Central memory CD8-positive, alpha-beta T cell (primary cell): Measurements from ENCODE around the gene CDH8.

ENCODE experiments used
- ATAC-seq: fragments of 150-1000 bp; cut with Tn5 transposase; replicated peaks from 2 replicates; pipeline ENCODE4 v1.10.0; 2022; ENCODE audit warnings: mild to moderate bottlenecking, moderate FRiP score, moderate number of reproducible peaks; ENCODE audit not compliant: poor library complexity, severe bottlenecking; ENCODE audit errors: extremely low read depth
- DNase-seq, 2 donors: peaks; one replicate each; pipeline ENCODE4 v3.0.0; 2021; ENCODE audit warnings: low spot score in 2 of 2
- H3K27ac Mint-ChIP-seq: one replicate; pipeline ENCODE4 v1.8.0; 2022; ENCODE audit warnings: low read depth, mild to moderate bottlenecking, moderate library complexity, mixed read lengths
- H3K27me3 Mint-ChIP-seq: one replicate; pipeline ENCODE4 v1.8.0; 2022; ENCODE audit warnings: mixed read lengths
- H3K36me3 Mint-ChIP-seq: one replicate; pipeline ENCODE4 v1.8.0; 2022; ENCODE audit warnings: mild to moderate bottlenecking, moderate library complexity, mixed read lengths; ENCODE audit not compliant: insufficient read depth
- H3K4me1 Mint-ChIP-seq: one replicate; pipeline ENCODE4 v1.8.0; 2022; ENCODE audit warnings: mixed read lengths
- H3K4me3 Mint-ChIP-seq: one replicate; pipeline ENCODE4 v1.8.0; 2022; ENCODE audit warnings: mild to moderate bottlenecking, moderate library complexity, mixed read lengths
- H3K9me3 Mint-ChIP-seq: one replicate; pipeline ENCODE4 v1.8.0; 2022; ENCODE audit warnings: mixed read lengths

The CDH8 gene

GRCh38 chr16:61871837-61872777, 164.1 kb downstream of the CDH8 start:
- H3K27me3 Mint-ChIP-seq: no peaks in the 10 kb centered on the region
- H3K36me3 Mint-ChIP-seq: no peaks in the 10 kb centered on the region

DNA sequence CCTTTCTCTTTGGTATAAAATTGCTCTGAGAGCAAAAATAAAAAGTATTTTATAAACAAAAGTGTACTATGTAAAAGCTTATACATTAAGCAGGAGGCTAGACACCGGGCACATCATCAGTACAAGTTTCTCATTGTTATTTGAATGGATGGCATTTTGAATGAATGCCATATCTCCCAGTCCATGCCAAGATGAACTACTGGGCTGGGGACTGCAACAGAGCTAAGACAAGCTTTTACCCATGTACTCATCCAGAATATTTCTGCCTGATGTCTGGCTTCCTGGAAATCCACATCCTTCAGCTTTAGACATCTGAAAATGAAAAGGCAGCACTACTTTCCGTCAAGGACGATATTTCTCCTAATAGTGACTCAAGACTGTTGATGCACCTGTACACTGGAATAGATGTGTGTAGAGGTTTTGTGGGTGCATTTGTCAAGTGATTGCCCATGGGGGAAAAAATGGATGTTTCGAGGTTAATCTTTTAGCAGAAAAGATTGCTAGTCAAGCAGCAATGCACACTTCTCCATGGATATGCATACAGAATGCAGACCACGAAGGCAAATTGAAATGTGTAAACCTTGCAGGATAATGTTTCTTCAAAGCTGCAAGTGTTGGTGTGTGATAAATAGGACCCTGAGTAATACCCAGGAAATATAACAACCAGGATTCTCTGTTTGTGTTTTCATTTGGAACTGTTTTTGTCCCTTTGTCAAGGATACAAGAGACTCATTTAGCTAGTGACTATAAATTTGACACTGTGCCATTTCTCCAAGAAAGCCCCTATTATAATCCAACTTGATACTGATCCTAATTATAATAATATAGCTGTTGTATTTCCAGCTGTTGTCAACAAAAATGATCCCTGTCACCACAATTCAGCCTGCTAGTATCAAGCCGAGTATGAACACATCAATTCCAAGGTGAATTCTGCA, 173.8 kb downstream of the CDH8 start:
- no peaks in the 10 kb centered on the region for H3K27me3 Mint-ChIP-seq
- no peaks in the 10 kb centered on the region for H3K36me3 Mint-ChIP-seq
- peaks cover 24% of the 10 kb centered on the region for H3K9me3 Mint-ChIP-seq
- H3K27ac Mint-ChIP-seq: no peak overlapping the region
- no peak overlapping the region for H3K4me3 Mint-ChIP-seq
- DNase-seq: no peak
- no peaks in the 10 kb centered on the region for H3K4me1 Mint-ChIP-seq
- no peak for ATAC-seq

More at GRCh38 chr16:61871837-61872777, 164.1 kb downstream of the CDH8 start:
- H3K4me3 Mint-ChIP-seq: no peak overlapping the region
- ATAC-seq: no peak
- H3K27ac Mint-ChIP-seq: no peak overlapping the region
- no peak for DNase-seq
- peaks cover 17% of the 10 kb centered on the region for H3K9me3 Mint-ChIP-seq
- no peaks in the 10 kb centered on the region for H3K4me1 Mint-ChIP-seq

DNA sequence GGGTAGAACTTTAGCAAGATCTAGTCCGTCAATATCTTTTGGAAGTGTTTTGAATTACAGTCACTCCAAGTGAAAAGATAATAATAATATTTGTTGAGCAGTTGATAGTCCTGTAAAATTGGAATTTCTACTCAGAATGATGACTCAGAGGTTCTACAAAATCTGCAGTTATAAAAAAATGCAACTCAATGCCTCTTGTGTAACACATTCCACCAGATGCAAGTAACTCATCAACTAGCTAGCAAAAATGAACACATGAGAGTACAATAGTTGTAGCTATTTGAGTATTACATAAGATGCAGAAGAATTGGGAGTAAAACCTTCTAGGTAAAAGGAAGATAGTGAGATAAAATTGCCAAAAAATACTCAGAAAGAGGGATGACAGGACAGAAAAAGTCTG, 177.2 kb downstream of the CDH8 start:
- Mint-ChIP-seq H3K36me3 (no peaks in the 10 kb centered on the region), H3K27me3 (no peaks in the 10 kb centered on the region), H3K9me3 (peaks cover 30% of the 10 kb centered on the region), H3K27ac (no peak overlapping the region), H3K4me3 (no peak overlapping the region), H3K4me1 (no peaks in the 10 kb centered on the region)
- DNase-seq (no peak), ATAC-seq (no peak)

DNA sequence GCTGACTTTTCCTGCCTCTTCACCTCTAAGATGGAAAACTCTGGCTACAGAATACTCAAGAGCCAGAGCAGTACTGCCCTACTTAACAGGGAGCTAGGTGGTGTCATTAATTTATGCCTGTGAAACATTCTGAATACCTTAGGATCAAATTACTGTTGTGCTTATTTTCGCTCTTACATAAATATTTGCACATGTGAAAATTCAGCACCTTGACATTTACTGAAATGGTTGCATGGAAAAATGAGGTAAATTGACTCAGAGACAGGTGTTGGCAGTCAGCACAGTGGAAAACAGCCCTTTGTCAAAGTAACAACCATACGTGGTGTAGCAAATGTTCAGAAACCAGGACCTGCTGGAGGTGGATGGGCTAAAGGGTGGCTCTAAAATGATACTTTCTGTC, 193.6 kb downstream of the CDH8 start:
- Mint-ChIP-seq H3K36me3 (no peaks in the 10 kb centered on the region), H3K4me3 (no peak overlapping the region), H3K27ac (no peak overlapping the region), H3K4me1 (no peaks in the 10 kb centered on the region), H3K9me3 (peaks cover 14% of the 10 kb centered on the region), H3K27me3 (no peaks in the 10 kb centered on the region)
- DNase-seq (no peak), ATAC-seq (no peak)

DNA sequence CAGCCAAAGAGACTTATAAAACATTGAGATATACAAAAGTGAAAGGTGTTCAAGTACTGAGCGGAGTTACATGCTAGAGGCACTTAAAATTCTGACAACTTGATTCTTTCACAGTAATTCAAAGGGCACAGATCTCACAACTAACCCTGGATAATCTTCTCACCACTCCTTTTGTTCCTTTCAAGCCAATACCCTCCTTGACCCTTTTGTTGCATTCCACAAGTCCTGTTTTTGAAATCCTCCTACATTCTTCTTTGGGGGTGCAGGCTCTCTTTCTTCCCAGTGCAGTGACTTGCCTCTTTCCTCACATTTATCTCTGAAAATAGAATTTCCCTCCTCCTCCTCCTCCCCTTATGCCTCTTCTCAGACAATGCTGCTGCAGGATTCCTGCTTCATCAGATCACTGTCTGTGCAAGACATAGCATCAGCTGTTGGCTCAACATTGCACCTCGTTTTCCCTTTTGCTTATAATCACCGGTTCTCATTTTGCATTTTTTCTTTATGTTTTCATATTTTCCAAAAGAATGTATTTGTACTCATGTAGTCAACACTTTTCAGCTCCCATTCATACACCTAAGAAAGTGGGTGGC, 199.3 kb downstream of the CDH8 start:
- Mint-ChIP-seq H3K4me3 (no peak overlapping the region), H3K27me3 (no peaks in the 10 kb centered on the region), H3K27ac (no peak overlapping the region), H3K4me1 (no peaks in the 10 kb centered on the region), H3K9me3 (peaks cover 25% of the 10 kb centered on the region), H3K36me3 (no peaks in the 10 kb centered on the region)
- no peak for ATAC-seq
- no peak for DNase-seq

- Mint-ChIP-seq H3K9me3 (peaks cover 21% of the 10 kb centered on the region), H3K36me3 (no peaks in the 10 kb centered on the region), H3K4me1 (no peaks in the 10 kb centered on the region), H3K27ac (no peak overlapping the region), H3K4me3 (no peak overlapping the region), H3K27me3 (no peaks in the 10 kb centered on the region)
- no peak for ATAC-seq
- DNase-seq: no peak
Measured at GRCh38 chr16:61834082-61834481, 202.2 kb downstream of the CDH8 start.

GRCh38 chr16:61831351-61831917, 204.8 kb downstream of the CDH8 start:
- DNase-seq (no peak), ATAC-seq (no peak)
- no peak overlapping the region for H3K4me3 Mint-ChIP-seq
- no peak overlapping the region for H3K27ac Mint-ChIP-seq
- H3K9me3 Mint-ChIP-seq: peaks cover 34% of the 10 kb centered on the region
- H3K36me3 Mint-ChIP-seq: no peaks in the 10 kb centered on the region
- no peaks in the 10 kb centered on the region for H3K27me3 Mint-ChIP-seq
- no peaks in the 10 kb centered on the region for H3K4me1 Mint-ChIP-seq

- peaks cover 29% of the 10 kb centered on the region for H3K9me3 Mint-ChIP-seq
- no peaks in the 10 kb centered on the region for H3K36me3 Mint-ChIP-seq
- DNase-seq (no peak), ATAC-seq (no peak)
- no peaks in the 10 kb centered on the region for H3K27me3 Mint-ChIP-seq
- no peak overlapping the region for H3K4me3 Mint-ChIP-seq
- no peak overlapping the region for H3K27ac Mint-ChIP-seq
- H3K4me1 Mint-ChIP-seq: no peaks in the 10 kb centered on the region
Measured at GRCh38 chr16:61829631-61830030, 206.6 kb downstream of the CDH8 start.

GRCh38 chr16:61823326-61823725, 212.9 kb downstream of the CDH8 start:
- no peak for ATAC-seq
- Mint-ChIP-seq H3K4me1 (no peaks in the 10 kb centered on the region), H3K9me3 (peaks cover 11% of the 10 kb centered on the region), H3K36me3 (no peaks in the 10 kb centered on the region), H3K27me3 (no peaks in the 10 kb centered on the region), H3K4me3 (no peak overlapping the region), H3K27ac (no peak overlapping the region)
- no peak for DNase-seq

GRCh38 chr16:61820820-61821219, 215.4 kb downstream of the CDH8 start:
- Mint-ChIP-seq H3K27ac (no peak overlapping the region), H3K4me1 (no peaks in the 10 kb centered on the region), H3K9me3 (peaks cover 5% of the 10 kb centered on the region), H3K4me3 (no peak overlapping the region), H3K27me3 (no peaks in the 10 kb centered on the region), H3K36me3 (no peaks in the 10 kb centered on the region)
- no peak for ATAC-seq
- DNase-seq: no peak

GRCh38 chr16:61820398-61820797, 215.8 kb downstream of the CDH8 start:
- no peaks in the 10 kb centered on the region for H3K4me1 Mint-ChIP-seq
- no peak overlapping the region for H3K27ac Mint-ChIP-seq
- no peak for DNase-seq
- peaks cover 5% of the 10 kb centered on the region for H3K9me3 Mint-ChIP-seq
- no peak for ATAC-seq
- no peaks in the 10 kb centered on the region for H3K36me3 Mint-ChIP-seq
- no peaks in the 10 kb centered on the region for H3K27me3 Mint-ChIP-seq
- no peak overlapping the region for H3K4me3 Mint-ChIP-seq

DNA sequence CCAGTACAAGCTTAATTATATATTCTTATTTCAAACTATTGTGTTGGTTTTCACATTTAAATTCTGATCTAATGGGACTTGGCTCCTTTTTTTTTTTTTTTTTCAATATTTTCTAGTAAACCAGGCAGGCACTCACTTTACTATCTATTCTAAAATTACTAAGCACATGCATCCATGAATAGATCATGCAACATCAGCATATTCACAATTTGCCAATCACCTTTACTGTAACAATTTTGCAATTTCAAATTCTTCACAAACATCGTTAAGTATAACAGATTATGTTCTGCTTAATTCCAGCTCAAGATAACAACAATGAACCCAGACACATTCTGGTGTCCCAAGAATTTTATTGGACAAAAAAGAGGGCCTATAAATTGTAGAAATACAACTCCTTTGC, 217.4 kb downstream of the CDH8 start:
- no peaks in the 10 kb centered on the region for H3K36me3 Mint-ChIP-seq
- no peak overlapping the region for H3K4me3 Mint-ChIP-seq
- H3K27ac Mint-ChIP-seq: no peak overlapping the region
- H3K9me3 Mint-ChIP-seq: peaks cover 5% of the 10 kb centered on the region
- DNase-seq: no peak
- H3K27me3 Mint-ChIP-seq: no peaks in the 10 kb centered on the region
- ATAC-seq: no peak
- no peaks in the 10 kb centered on the region for H3K4me1 Mint-ChIP-seq
